Middle frontal gyrus (tissue), 1 donor: ENCODE data around the gene TCIRG1.

Source experiments
- DNase-seq: peaks from one replicate; pipeline ENCODE4 v3.0.0-alpha.2; 2015; ENCODE audit warnings: low spot score; ENCODE audit errors: extremely low spot score

The TCIRG1 gene

DNA sequence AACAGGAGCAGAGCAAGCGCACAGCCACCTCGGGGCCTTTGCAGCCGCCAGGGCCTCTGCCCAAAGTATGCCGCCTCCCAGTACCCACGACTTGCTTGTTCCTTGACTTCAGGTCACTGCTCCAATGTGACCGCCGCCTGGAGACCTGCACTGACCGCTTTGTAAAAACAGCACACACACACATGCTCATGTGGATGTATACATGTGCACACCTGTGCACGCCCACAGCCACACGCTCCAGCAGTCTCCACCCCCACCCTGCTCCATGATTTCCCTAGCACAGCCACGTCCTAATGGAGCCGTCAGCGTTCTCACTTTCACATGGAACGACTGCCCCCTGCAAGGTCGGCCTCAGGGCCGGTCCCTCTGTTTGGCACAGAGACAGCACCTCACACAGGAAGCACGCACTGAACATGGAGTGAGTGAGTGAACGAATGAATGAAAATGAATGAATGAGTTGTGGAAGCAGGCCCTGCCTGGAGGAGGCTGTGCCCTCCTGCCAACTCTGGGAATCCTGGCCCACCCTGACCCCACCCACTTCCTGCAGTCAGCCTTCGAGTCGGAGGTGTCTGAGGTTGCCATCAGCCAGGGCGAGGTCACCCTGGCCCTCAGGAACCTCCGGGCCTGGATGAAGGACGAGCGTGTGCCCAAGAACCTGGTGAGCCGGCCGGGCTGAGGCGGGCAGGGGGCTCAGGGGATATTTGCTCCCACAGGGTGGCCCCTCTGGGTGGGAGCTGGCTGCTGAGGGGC is 20.7 kb upstream of the TCIRG1 start:
- no peak for DNase-seq

DNA sequence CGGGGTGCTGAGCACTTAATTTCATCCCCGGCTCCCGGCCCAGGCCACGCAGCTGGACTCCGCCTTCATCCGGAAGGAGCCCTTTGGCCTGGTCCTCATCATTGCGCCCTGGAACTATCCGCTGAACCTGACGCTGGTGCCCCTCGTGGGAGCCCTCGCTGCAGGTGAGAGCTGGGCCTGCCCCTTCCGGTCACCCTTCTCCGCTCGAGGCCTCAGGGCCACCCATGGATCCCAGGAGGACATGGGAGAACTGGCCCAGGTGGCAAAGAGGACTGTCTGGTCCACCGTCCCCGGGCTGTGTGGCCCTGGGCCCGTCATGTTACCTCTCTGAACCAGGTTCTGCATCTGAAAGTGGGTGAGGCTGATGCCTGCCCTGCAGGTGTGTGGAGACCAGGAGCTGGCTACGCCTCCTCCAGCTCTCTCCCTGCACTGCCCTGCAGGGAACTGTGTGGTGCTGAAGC is 20.1 kb upstream of the TCIRG1 start:
- no peak for DNase-seq

DNA sequence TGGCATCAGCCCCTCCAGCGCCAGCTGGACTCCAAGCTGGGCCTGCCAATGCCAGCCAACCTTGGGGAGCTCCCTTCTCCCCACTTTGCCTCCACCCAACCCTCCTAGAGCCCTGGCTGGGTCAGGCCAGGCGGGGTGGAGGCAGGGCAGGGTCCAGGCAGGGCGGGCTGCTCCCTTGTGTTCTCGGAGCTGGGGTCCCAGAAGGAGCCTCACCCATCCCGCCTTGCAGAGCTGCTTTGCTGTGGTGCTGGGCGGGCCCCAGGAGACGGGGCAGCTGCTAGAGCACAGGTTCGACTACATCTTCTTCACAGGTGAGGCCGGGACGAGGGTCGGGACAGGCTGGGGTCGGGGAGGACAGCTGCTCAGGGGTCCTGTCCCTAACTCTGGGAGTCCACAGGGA is 19.3 kb upstream of the TCIRG1 start:
- DNase-seq = no peak

DNA sequence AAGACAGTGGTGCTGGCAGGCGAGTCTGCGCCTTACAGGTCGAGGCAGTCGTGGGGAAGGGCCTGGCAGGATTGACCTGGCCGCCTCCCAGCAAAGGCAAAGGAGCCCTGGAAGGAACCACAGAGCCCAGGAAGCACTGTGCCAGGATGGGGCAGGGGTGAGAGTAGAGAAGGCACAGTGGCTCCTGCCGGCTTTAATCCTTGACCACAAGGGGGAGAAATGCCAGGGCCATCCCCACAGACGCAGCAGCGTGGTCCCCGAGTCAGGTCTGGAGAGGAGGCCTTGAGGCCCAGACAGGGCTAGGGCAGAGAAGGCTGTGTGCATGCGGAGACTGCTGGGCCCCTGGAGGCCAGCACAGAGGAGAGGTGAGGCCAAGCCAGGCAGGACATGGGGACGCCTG is 18.2 kb upstream of the TCIRG1 start:
- DNase-seq = no peak

DNA sequence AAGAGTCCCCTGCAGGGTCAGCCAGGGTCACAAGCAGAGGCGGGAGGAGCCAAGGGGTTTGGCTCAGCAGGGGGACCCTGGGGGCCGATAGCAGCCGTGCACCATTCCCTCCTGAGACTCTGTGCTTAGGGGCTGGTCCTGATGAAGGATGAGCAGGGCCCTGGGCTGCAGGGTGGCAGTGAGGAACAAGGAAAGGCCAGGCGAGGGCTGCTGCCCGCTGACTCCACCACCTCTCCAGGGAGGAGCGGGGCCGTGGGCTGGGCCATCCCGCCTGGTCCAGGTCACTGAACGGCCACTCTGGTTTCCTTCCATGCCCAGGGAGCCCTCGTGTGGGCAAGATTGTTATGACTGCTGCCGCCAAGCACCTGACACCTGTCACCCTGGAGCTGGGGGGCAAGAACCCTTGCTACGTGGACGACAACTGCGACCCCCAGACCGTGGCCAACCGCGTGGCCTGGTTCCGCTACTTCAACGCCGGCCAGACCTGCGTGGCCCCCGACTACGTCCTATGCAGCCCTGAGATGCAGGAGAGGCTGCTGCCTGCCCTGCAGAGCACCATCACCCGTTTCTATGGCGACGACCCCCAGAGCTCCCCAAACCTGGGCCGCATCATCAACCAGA is 17.5 kb upstream of the TCIRG1 start:
- DNase-seq = no peak

DNA sequence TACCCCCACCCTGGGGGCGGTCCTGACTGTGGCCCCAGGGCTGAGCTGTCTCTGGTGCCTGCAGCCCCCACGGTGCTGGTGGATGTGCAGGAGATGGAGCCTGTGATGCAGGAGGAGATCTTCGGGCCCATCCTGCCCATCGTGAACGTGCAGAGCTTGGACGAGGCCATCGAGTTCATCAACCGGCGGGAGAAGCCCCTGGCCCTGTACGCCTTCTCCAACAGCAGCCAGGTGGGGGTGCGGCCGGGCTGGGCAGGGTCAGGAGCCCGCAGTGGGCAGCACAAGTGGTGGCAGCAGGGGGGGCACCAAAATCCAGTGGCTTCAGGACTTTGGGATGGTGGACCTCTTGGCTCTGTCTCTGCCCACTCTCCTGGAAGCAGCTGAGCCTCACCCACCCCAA is 16.3 kb upstream of the TCIRG1 start:
- no peak for DNase-seq

DNA sequence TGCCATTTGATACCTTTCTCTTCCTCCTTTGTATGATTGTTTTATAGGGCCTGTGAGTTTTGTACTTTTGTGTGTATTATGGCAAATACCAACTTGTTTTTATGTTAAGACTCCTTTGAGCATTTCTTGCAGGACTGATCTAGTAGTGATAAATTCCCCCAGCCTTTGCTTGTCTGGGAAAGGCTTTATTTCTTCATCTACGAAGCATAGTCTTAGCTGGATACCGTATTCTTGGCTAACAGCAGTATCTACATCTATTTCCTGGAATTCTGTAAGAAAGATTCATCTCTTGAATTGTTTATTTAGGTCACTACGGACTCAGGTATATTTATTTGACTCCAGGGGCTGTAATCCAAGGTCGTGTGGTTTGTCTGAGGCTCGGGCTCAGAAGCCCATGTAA is 14.3 kb upstream of the TCIRG1 start:
- no peak for DNase-seq

DNA sequence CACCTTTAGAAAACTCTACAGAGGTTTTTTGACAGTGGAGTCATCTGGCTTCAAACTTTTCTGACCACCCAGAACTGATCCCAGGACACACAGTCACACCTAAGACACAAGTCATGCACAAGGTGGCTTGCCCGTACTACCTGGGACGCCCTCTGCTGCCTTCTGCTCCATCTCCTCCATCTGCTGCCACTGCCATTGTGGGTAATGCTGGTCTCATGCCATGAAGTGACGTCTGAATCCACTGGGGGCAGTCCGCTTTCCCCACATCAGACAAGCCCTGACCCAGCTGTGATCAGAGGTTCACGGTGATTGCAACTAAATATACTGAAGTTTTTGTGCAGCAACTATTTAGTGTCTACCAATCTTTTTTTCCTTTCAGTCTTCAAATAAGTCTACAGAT is 13.8 kb upstream of the TCIRG1 start:
- no peak for DNase-seq

DNA sequence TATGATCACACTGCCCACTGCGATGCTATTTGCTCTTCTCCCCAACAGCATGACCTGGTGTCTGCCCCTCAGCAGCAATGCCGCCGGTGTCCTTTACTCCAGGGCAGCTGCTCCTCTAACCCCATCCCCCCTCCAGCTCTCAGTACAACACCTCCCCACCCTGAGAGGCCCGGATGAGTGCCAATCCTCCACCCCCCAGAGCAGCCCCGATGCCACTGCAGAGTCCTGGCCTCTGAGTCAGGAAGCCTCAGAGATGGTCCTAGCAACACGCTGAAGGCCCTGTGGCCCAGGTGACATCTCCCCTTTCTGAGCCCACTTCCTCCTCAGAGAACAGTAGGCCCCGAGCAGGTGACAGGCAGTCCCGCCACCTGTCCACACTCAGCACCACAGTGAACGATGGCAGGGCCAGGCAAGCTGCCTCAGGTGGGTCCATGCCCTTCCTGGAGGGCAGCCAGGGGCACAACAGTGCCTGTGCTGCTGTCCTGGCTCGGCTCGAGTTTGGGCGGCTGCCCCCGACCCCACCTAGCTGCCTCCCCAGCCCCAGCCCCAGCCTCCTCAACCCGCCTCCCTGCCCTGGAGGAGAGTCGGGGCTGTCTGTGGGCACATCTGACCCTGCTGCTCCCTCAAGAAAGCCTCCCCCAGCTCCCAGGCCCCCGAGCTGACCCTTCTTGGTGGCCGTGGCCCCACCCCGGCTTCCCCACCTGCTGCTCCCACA is 12.3 kb upstream of the TCIRG1 start:
- no peak for DNase-seq

DNA sequence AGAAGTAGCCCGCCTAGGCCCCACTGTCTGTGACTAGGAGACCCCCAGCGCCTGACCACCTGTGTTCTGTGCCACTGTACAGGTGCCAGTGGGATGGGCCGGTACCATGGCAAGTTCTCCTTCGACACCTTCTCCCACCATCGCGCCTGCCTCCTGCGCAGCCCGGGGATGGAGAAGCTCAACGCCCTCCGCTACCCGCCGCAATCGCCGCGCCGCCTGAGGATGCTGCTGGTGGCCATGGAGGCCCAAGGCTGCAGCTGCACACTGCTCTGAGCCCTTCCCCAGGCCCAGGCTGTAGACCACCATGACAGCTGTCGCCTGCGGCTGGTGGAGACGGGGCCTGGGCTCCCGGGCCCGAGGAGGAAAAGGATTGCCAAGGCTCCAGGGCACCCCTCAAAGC is 11.2 kb upstream of the TCIRG1 start:
- no peak for DNase-seq

DNA sequence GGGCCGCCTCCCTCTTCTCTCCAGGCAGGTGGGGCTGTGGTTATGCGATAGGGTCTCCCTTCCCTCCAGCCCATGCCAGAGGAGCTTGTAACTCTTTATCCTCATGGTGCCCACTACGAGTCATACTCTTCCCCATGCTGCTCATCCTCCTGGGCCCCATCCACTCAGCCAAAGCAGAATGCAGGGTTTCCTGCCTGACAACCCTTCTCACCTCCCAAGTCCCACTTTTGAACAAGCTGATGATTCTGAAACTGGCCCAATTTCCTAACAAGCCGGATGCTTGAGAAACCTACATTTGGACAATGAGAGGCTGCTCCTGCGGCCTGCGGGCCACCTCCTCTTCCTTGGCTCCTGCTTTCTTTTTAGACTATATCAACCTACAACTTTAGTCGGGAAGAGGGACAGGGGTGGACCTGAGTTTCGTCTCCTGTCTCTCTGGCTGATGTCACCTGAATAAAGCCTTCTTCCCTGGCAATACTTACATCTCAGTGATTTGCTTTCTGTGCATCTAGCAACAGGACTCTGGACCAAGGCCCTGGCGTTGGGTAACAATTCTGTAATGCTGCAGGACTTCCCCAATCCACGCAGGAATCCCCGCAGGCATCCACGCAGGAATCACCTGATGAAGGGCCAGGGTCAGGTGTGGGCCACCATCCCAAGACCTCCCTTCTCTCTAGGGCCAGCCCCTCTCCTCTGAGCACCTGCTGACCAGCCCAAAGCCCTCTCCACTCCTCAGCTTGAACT is 9.9 kb upstream of the TCIRG1 start:
- DNase-seq = no peak

DNA sequence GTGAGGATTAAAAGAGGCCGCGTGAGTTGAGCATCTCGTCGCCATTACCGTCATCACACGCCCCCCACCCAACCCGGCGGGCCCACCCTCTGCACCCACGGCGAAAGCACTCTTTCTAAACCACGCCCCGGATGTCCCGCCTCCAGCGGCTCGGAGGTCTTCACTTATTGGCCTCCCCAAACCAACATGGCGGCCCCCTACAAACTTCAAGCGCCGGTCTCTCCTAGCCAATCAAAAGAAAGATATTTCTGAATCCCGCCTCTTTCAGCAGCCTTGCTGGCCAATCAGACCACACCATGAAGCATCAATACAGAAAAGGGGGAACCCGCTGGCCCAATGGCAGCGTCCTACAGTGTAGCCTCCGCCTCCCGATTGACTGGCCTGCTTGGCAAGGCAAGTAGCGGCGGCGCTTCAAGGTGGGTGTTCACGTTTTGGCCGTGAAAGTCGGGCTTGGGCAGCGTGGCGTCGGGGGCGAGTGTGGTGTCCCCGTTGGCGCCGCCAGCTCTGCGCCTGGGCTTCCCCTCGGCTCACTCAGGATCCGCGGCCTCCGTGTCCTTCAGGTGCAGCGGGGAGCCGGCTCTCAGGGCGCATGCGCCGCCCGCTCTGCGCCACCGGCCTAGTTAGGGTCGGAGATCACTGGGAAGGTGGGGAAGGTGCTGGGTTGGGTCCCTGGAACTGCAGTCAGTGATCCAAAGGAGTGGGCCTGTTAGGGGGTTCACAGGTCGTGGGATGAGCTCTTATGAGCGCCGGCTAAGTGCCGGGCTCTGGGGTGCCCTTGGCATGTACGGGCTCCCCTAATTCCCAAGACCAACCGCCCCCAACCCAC is 8.3 kb upstream of the TCIRG1 start, which contains the start of gene NDUFS8:
NDUFS8 (plus strand) TSS at position 364 of the 826 bp plus-strand sequence. CDS start 1,471 bp downstream, outside the sequence.
- DNase-seq = peak; percentile 98

DNA sequence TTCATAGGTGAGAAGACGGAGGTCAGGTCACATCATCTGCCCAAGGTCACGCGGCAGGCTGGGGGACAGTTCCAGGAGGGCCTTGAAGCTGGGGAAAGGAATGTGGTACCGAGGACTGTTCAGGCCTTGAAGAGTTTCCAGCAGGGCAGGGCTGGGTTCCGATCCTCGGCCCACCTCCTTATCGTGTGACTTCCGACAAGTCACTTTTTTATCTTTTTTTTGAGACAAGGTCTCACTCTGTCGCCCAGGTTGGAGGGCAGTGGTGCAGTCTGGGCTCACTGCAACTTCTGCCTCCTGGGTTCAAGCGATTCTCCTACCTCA is 7.7 kb upstream of the TCIRG1 start:
- DNase-seq = no peak

DNA sequence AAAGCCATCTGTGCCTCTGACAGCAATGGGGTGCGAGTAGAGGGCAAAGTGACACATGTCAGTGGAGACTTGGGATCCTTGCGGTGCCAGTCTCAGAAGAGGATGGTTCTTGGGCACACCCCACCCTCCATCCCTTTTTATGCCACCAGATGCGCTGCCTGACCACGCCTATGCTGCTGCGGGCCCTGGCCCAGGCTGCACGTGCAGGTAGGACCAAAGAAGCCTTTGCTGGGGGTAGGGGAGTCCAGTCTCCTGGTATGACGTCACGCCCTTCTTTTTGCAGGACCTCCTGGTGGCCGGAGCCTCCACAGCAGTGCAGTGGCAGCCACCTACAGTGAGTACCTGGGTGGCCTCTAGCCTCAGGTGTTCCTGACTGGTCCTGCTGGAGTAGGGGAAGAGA is 6.8 kb upstream of the TCIRG1 start:
- DNase-seq = no peak

DNA sequence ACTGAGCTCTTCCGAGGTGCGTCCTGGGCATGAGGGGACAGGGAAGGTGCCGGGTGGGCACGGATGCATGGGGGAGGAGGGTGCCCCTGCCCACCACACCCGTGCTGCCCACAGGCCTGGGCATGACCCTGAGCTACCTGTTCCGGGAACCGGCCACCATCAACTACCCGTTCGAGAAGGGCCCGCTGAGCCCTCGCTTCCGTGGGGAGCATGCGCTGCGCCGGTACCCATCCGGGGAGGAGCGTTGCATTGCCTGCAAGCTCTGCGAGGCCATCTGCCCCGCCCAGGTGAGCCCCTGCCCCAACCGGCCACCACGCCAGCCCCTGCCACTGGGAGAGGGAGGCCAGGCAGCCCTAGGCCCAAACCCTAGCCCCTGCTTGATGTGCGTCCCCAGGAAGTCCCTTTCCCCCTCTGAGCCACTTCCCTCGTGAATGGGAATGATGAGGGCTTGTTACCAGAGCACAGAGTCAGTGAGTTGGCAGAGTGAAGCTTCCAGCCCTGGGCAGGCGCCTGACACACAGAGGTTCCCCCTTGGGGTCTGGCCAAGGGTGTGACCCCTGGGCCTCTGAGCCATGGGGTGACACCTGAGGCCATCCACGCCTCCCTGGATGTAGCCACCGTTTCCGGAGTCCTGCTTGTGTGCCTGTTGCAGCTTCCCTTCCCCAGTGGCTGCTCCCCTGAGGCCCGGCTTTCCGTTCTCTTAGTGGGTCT is 5.7 kb upstream of the TCIRG1 start:
- DNase-seq = no peak

DNA sequence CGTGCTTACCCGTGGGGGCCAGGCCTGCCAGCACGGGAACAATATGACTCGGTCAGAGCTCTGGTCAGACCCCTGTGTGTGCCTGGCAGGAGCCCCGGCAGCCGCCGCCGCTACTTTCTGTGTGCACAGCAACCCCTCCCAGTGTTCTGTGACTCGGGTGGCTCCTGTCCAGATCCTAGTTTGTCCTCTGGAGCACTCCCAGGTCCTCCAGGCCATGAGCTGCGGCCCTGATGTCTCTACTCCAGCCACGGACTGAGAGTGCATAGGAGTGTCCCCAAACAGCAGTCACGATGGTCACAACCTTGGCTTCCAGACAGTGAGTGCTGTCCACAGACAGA is 5.1 kb upstream of the TCIRG1 start:
- DNase-seq = no peak

DNA sequence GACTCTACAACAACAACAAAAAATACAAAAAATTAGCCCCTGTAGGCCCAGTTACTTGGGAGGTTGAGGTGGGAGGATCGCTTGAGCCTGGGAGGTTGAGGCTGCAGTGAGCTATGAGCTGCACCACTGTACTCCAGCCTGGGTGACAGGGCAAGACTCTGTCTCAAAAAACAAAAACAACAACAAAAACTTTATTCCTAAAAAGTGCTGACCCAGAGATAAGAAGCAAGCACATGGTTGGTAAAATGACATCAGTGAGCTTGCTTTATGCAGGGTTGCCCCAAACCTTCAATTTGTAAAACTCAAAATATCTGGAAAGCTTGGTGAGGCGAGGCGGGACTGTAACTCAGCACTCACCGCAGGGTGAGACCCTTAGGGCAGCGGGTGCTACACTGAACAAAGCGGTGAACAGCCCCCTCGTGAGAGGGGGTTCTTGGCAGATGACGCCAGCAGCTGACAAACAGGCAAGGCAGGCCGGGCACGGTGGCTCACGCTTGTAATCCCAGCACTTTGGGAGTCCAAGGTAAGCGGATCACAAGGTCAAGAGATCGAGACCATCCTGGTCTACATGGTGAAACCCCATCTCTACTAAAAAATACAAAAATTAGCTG is 3.5 kb upstream of the TCIRG1 start:
- no peak for DNase-seq

DNA sequence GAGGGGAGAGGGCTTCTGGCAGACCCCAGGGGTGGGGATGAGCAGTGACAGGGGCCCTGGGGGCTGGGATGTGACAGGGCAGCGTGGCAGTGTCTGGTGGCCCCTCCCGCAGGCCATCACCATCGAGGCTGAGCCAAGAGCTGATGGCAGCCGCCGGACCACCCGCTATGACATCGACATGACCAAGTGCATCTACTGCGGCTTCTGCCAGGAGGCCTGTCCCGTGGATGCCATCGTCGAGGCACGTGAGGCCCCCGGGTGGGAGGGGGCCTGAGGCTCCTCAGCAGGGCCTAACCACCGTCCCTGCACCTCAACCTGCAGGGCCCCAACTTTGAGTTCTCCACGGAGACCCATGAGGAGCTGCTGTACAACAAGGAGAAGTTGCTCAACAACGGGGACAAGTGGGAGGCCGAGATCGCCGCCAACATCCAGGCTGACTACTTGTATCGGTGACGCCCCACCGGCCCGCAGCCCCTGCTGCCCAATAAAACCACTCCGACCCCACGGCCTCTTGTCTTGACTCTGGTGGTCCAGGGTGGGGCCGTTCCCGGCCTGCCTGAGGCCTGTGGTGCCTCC is 2.6 kb upstream of the TCIRG1 start:
- DNase-seq = no peak

DNA sequence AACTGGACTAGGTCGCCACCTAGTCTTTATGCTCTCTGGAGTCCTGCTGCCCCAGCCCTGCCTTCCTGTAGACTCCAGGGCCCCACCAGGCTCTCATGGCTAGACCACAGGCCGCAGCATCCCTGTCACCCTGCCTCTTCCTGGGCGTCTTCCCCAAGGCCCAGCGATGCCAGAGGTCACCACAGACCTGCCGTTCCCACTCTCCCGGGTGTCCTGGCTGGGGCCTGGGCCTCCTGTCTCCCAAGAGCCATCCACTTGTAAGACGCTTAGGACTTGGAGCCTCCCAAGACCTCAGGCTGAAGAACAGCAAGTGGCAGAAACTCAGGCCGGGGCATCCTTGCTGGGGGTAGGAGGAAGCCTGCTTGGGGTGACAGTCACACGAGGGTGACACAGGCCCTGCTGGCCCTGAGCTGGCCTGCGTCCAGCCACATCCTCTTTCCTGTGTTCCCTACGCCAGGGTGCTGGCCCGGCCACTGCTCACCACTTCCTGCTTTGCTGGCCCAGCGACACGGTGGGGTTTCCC is 2.0 kb upstream of the TCIRG1 start:
- no peak for DNase-seq
